Heart left ventricle (tissue), 13 donors: Measurements from ENCODE around the gene SNAPIN.

ENCODE experiments used
- CTCF ChIP-seq, 12 donors: fragments of 200-600 bp; sonication (generic) in 4 of 12; IDR thresholded peaks; one replicate each; pipeline versions ENCODE4 v1.5.0 to v1.8.0; 2018 to 2022; ENCODE audit warnings: antibody characterized with exemption in 12 of 12, mild to moderate bottlenecking in 5 of 12
- POLR2A ChIP-seq, 2 donors: fragments of 450-650 bp; IDR thresholded peaks; one replicate each; pipeline ENCODE4 v1.6.1; 2017; ENCODE audit warnings: antibody characterized with exemption in 2 of 2, mild to moderate bottlenecking in 2 of 2, moderate library complexity in 2 of 2
- donor health status: ischemic (EF 13 %, LVEDD 7.1; RV severe dilation, severe dysfunction).
- donor health status: DM: no; HTN: yes; CAD: no.
- donor health status: DM: no; HTN: no; CAD: no.
- donor health status: ischemic (EF 25% LVEDD 6.9; RV normal size, moderate dysfunction).
- donor health status: ischemic (EF 25% LVEDD 5.7; RV mildly dilated, moderate dysfunction).
- donor health status: ischemic (EF 35%, LVEDD 5.7; RV mildly dilated, moderate dysfunction).
- donor health status: nonischemic (EF 11% LVEDD 7.7; RV severe dilation, severe dysfunction).
- donor health status: DM: yes; HTN: yes; CAD: no.
- donor health status: PGD.
- donor health status: ischemic (EF 29% LVEDD 5.4; RV normal size, mild dysfunction).
- donor health status: nonischemic (EF 23%, LVEDD 6.1; RV moderate dilation, normal function).

GRCh38 chr1:153628638-153629342 is 29.7 kb upstream of the SNAPIN start:
- TF ChIP-seq CTCF (IDR thresholded peaks at IDR 0.05) (no peak), POLR2A (IDR thresholded peaks at IDR 0.05) (no peak)
